Measurements from ENCODE around the gene SPTLC3. TPM values are rescaled to one million over a fixed set of nuclear protein-coding genes. Genes with fewer than 3 reads are reported as not detected.

Gene SPTLC3
- total RNA-seq, 1 donor from 2014 or later, result 1.2 TPM

- TF ChIP-seq CTCF (IDR thresholded peaks at IDR 0.05; ENCODE audit: insufficient read depth, low read length, poor library complexity, severe bottlenecking), result no peak
- H3K4me3 ChIP-seq (ENCODE audit: low read depth, low read length), result no peak overlapping the region
- no peaks in the 10 kb centered on the region for H3K36me3 ChIP-seq (ENCODE audit: control insufficient read depth, insufficient read depth, low read length)
- DNase-seq (ENCODE audit: low read depth), result no peak
- H3K27me3 ChIP-seq (ENCODE audit: control insufficient read depth, insufficient read depth, low read length), result no peaks in the 10 kb centered on the region
Measured at GRCh38 chr20:13211956-13212618, 203.3 kb downstream of the SPTLC3 start.

GRCh38 chr20:13212750-13213149 lies 204.0 kb downstream of the SPTLC3 start:
- TF ChIP-seq CTCF (IDR thresholded peaks at IDR 0.05; ENCODE audit: insufficient read depth, low read length, poor library complexity, severe bottlenecking), result no peak
- no peak for DNase-seq (ENCODE audit: low read depth)
- H3K27me3 ChIP-seq (ENCODE audit: control insufficient read depth, insufficient read depth, low read length), result no peaks in the 10 kb centered on the region
- no peak overlapping the region for H3K4me3 ChIP-seq (ENCODE audit: low read depth, low read length)
- H3K36me3 ChIP-seq (ENCODE audit: control insufficient read depth, insufficient read depth, low read length), result no peaks in the 10 kb centered on the region

GRCh38 chr20:13213335-13213734 lies 204.6 kb downstream of the SPTLC3 start:
- no peak for DNase-seq (ENCODE audit: low read depth)
- no peaks in the 10 kb centered on the region for H3K36me3 ChIP-seq (ENCODE audit: control insufficient read depth, insufficient read depth, low read length)
- no peak for TF ChIP-seq CTCF (IDR thresholded peaks at IDR 0.05; ENCODE audit: insufficient read depth, low read length, poor library complexity, severe bottlenecking)
- no peaks in the 10 kb centered on the region for H3K27me3 ChIP-seq (ENCODE audit: control insufficient read depth, insufficient read depth, low read length)
- no peak overlapping the region for H3K4me3 ChIP-seq (ENCODE audit: low read depth, low read length)

- no peaks in the 10 kb centered on the region for H3K36me3 ChIP-seq (ENCODE audit: control insufficient read depth, insufficient read depth, low read length)
- no peak overlapping the region for H3K4me3 ChIP-seq (ENCODE audit: low read depth, low read length)
- peaks cover 19% of the 10 kb centered on the region for H3K27me3 ChIP-seq (ENCODE audit: control insufficient read depth, insufficient read depth, low read length)
- no peak for DNase-seq (ENCODE audit: low read depth)
- no peak for TF ChIP-seq CTCF (IDR thresholded peaks at IDR 0.05; ENCODE audit: insufficient read depth, low read length, poor library complexity, severe bottlenecking)
Measured at GRCh38 chr20:13216533-13216932, 207.8 kb downstream of the SPTLC3 start.

Other genes starting within 250 kb of the SPTLC3 start
- gene ISM1, start 212.3 kb downstream of the SPTLC3 start, total RNA-seq, result 0.27 TPM in 1 of 2 replicates, not detected in the other

Measured in kidney epithelial cell (primary cell).